A549 (cell line): ENCODE data around the gene OTOG. TPM values are rescaled to one million over a fixed set of nuclear protein-coding genes. Genes with fewer than 3 reads are reported as not detected.

ENCODE experiments used
- ATAC-seq, 2 experiments: fragments of 200-7000 bp in 1 of 2; fragments of >200 bp in 1 of 2; cut with Nextera tagmentation in 1 of 2; cut with Tn5 transposase in 1 of 2; 3 replicates each; pipeline versions ENCODE4 v1.8.0 to v1.9.1; 2018 to 2020; ENCODE audit warnings: mild to moderate bottlenecking in 1 of 2, moderate library complexity in 1 of 2
- CTCF ChIA-PET: fragments of 300-600 bp; sonication (Branson Sonifier 250); formaldehyde crosslinking; extraction: SDS; loops from one replicate; lab custom pipeline; 2021; ENCODE audit warnings: antibody characterized with exemption, inconsistent platforms; lab: Yijun Ruan, JAX
- POLR2A ChIA-PET: fragments of 350-600 bp; formaldehyde crosslinking; extraction: SDS; loops from one replicate; lab custom pipeline; 2021; ENCODE audit warnings: antibody characterized with exemption, inconsistent platforms; lab: Yijun Ruan, JAX
- DNase-seq, 2 experiments: peaks; one replicate each; pipeline versions ENCODE4 v3.0.0 to v3.0.0-alpha.2; 2011 to 2016; ENCODE audit warnings: low read depth in 1 of 2, low spot score in 1 of 2
- FAIRE-seq: peaks from 2 replicates; lab custom pipeline; 2011; peaks lifted over from hg19 to GRCh38; lab: Jason Lieb, UNC
- H3K27ac ChIP-seq, 2 experiments: fragments of >200 bp; sonication (Bioruptor Twin); formaldehyde crosslinking; 3 replicates each; pipeline ENCODE4 v1.5.1; 2016 to 2017
- H3K4me1 ChIP-seq: fragments of >200 bp; sonication (Bioruptor Twin); formaldehyde crosslinking; 3 replicates; pipeline ENCODE4 v1.6.1; 2016
- H3K4me2 ChIP-seq: fragments of >200 bp; sonication (Bioruptor Twin); formaldehyde crosslinking; 3 replicates; pipeline ENCODE4 v1.6.1; 2016
- H3K4me3 ChIP-seq: fragments of >200 bp; sonication (Bioruptor Twin); formaldehyde crosslinking; 3 replicates; pipeline ENCODE4 v1.5.1; 2016
- H3K9me3 ChIP-seq: fragments of >200 bp; sonication (Bioruptor Twin); formaldehyde crosslinking; 3 replicates; pipeline ENCODE4 v1.6.1; 2016
- BHLHE40 ChIP-seq: IDR thresholded peaks from 2 replicates; pipeline ENCODE4 v1.6.1; 2012; ENCODE audit warnings: low read depth, low read length, inconsistent platforms
- CHD2 ChIP-seq: fragments of 150-350 bp; IDR thresholded peaks from 2 replicates; pipeline ENCODE4 v1.6.1; 2014; ENCODE audit warnings: low read length; ENCODE audit not compliant: partially characterized antibody
- EHF ChIP-seq: fragments of 250-450 bp; sonication (Bioruptor Pico); IDR thresholded peaks from 2 replicates; pipeline ENCODE4 v1.5.0; 2020; ENCODE audit warnings: mild to moderate bottlenecking
- EHMT2 ChIP-seq: fragments of 200-600 bp; sonication (generic); IDR thresholded peaks from 2 replicates; pipeline ENCODE4 v1.6.1; 2016; ENCODE audit warnings: antibody characterized with exemption, low read depth, mild to moderate bottlenecking, moderate library complexity
- ELK1 ChIP-seq: fragments of 150-350 bp; IDR thresholded peaks from 2 replicates; pipeline ENCODE4 v1.6.1; 2014; ENCODE audit warnings: low read depth, mild to moderate bottlenecking, low read length
- EP300 ChIP-seq, 2 experiments: fragments of >200 bp; sonication (Bioruptor Twin); formaldehyde crosslinking; IDR thresholded peaks; 2 replicates in 1 of 2; 3 replicates in 1 of 2; pipeline ENCODE4 v1.6.1; 2016 to 2017
- ESRRA ChIP-seq: fragments of 150-350 bp; IDR thresholded peaks from 2 replicates; pipeline ENCODE4 v1.6.1; 2014; ENCODE audit warnings: mild to moderate bottlenecking, low read length, borderline replicate concordance
- FOSB ChIP-seq: fragments of 250-450 bp; sonication (Bioruptor Pico); IDR thresholded peaks from 2 replicates; pipeline ENCODE4 v1.5.0; 2020; ENCODE audit warnings: mild to moderate bottlenecking, moderate library complexity
- FOSL2 ChIP-seq, 2 experiments: fragments of 450-650 bp in 1 of 2; fragments of >200 bp in 1 of 2; sonication (Bioruptor Twin) in 1 of 2; formaldehyde crosslinking; IDR thresholded peaks; 2 replicates each; pipeline versions ENCODE4 v1.5.0 to v1.6.1; 2016 to 2020; ENCODE audit warnings: mild to moderate bottlenecking in 1 of 2, moderate library complexity in 1 of 2
- FOXS1 ChIP-seq: fragments of 250-450 bp; sonication (Bioruptor Pico); IDR thresholded peaks from 2 replicates; pipeline ENCODE4 v1.5.0; 2020; ENCODE audit warnings: mild to moderate bottlenecking, moderate library complexity
- HDAC2 ChIP-seq: fragments of 200-600 bp; sonication (generic); IDR thresholded peaks from 2 replicates; pipeline ENCODE4 v1.6.1; 2016
- HEYL ChIP-seq: fragments of 250-450 bp; sonication (Bioruptor Pico); IDR thresholded peaks from 2 replicates; pipeline ENCODE4 v1.8.0; 2021; ENCODE audit warnings: mild to moderate bottlenecking, moderate library complexity
- HMGXB4 ChIP-seq: fragments of 250-450 bp; sonication (Bioruptor Pico); IDR thresholded peaks from 2 replicates; pipeline ENCODE4 v1.5.0; 2021; ENCODE audit warnings: mild to moderate bottlenecking, moderate library complexity, borderline replicate concordance
- NPAS2 ChIP-seq: fragments of 250-450 bp; sonication (Bioruptor Pico); IDR thresholded peaks from 2 replicates; pipeline ENCODE4 v1.8.0; 2022; ENCODE audit warnings: mild to moderate bottlenecking, moderate library complexity, borderline replicate concordance
- PHF8 ChIP-seq: fragments of 200-600 bp; sonication (generic); IDR thresholded peaks from 2 replicates; pipeline ENCODE4 v1.6.1; 2016; ENCODE audit warnings: low read depth, mild to moderate bottlenecking, antibody characterized with exemption, moderate library complexity, borderline replicate concordance
- POLR2AphosphoS2 ChIP-seq: conservative IDR thresholded peaks from 2 replicates; pipeline ENCODE4 v1.6.1; 2012; ENCODE audit warnings: low read length, improper control_type of control experiment, inconsistent platforms
- RAD21 ChIP-seq, 2 experiments: fragments of >200 bp in 1 of 2; sonication (Bioruptor Twin) in 1 of 2; formaldehyde crosslinking in 1 of 2; IDR thresholded peaks in 1 of 2; conservative IDR thresholded peaks in 1 of 2; 2 replicates in 1 of 2; 3 replicates in 1 of 2; pipeline ENCODE4 v1.6.1; 2012 to 2018; ENCODE audit warnings: inconsistent platforms in 1 of 2
- RCOR1 ChIP-seq: fragments of 150-350 bp; IDR thresholded peaks from 2 replicates; pipeline ENCODE4 v1.6.1; 2014; ENCODE audit warnings: antibody characterized with exemption, low read length, low read depth
- RNF2 ChIP-seq: fragments of 200-600 bp; sonication (generic); IDR thresholded peaks from 2 replicates; pipeline ENCODE4 v1.6.1; 2016; ENCODE audit warnings: low read depth, mild to moderate bottlenecking, antibody characterized with exemption, moderate library complexity, borderline replicate concordance
- SMC3 ChIP-seq: fragments of >200 bp; sonication (Bioruptor Twin); formaldehyde crosslinking; IDR thresholded peaks from 3 replicates; pipeline ENCODE4 v1.6.1; 2018; ENCODE audit warnings: inconsistent platforms
- ZC3H11A ChIP-seq: fragments of 450-650 bp; IDR thresholded peaks from 2 replicates; pipeline ENCODE4 v1.6.1; 2014; ENCODE audit warnings: antibody characterized with exemption, mild to moderate bottlenecking
- WGBS: methylation state at CpG from one replicate; pipeline ENCODE4 v1.1.6; 2017; ENCODE audit errors: missing lambda C conversion rate; 5-methylcytosine and 5-hydroxymethylcytosine counted together
- polyA plus RNA-seq, 4 experiments: library from polyadenylated mRNA; depleted of rRNA in 3 of 4; stranded (reverse); fragments of >200 nt; fragmentation: RNase III in 1 of 4; extraction: RNeasy Plus Mini Kit Qiagen cat#74134 plus additional on column Dnase treatment in 1 of 4; gene quantifications; 2 replicates in 3 of 4; 3 replicates in 1 of 4; pipeline ENCODE4 v1.2.3, GENCODE V29; 2011 to 2017

Gene OTOG
- polyA plus RNA-seq, 2 of the 4 experiments (the other 2 are of a cell fraction) = not detected

GRCh38 chr11:17646451-17647145 lies 99.5 kb downstream of the OTOG start:
- POLR2A ChIA-PET = no interaction called here
- peaks cover 8% of the 10 kb centered on the region; the same call in 2 of the 3 replicates for H3K9me3 ChIP-seq
- FAIRE-seq = no peak
- TF ChIP-seq NPAS2 (CRISPR knock-in tag) = no peak
- TF ChIP-seq PHF8 = no peak
- no peak for TF ChIP-seq HDAC2
- no peak for TF ChIP-seq EHF (CRISPR knock-in tag)
- no peak for TF ChIP-seq ELK1
- TF ChIP-seq EP300 (IDR thresholded peaks at IDR 0.05) = no peak
- TF ChIP-seq CHD2 = no peak
- TF ChIP-seq RNF2 = no peak
- TF ChIP-seq FOSL2 (IDR thresholded peaks at IDR 0.05) = no peak
- no peak for TF ChIP-seq FOSL2 (CRISPR knock-in tag; IDR thresholded peaks at IDR 0.05)
- no peak for TF ChIP-seq HMGXB4 (CRISPR knock-in tag)
- TF ChIP-seq RCOR1 = no peak
- no peak for TF ChIP-seq FOXS1 (CRISPR knock-in tag)
- no peak for TF ChIP-seq EHMT2
- no peak for TF ChIP-seq ESRRA
- TF ChIP-seq HEYL (CRISPR knock-in tag) = no peak
- TF ChIP-seq, all 56 proteins: peak for 0
- no peak overlapping the region for H3K4me2 ChIP-seq
- no peaks in the 10 kb centered on the region for H3K4me1 ChIP-seq
- no peak for ATAC-seq
- CTCF ChIA-PET = no interaction called here
- no peak overlapping the region for H3K27ac ChIP-seq
- H3K4me3 ChIP-seq = no peak overlapping the region
- no peak for DNase-seq
- WGBS = 16% methylated on average over 7 of the region's 8 CpGs

- no peak for TF ChIP-seq HDAC2
- TF ChIP-seq ESRRA = no peak
- no peak for TF ChIP-seq FOSB (CRISPR knock-in tag)
- TF ChIP-seq RAD21 (conservative IDR thresholded peaks at IDR 0.05 in 1 of 2, IDR thresholded peaks at IDR 0.05 in 1 of 2) = no peak
- no peak for TF ChIP-seq RCOR1
- TF ChIP-seq SMC3 = no peak
- TF ChIP-seq, all 56 proteins: peak for 0
- ATAC-seq (no peak), DNase-seq (no peak), FAIRE-seq (no peak)
- Histone ChIP-seq H3K9me3 (peaks cover 8% of the 10 kb centered on the region; the same call in 2 of the 3 replicates), H3K27ac (no peak overlapping the region), H3K4me3 (no peak overlapping the region), H3K4me2 (no peak overlapping the region), H3K4me1 (no peaks in the 10 kb centered on the region)
- CTCF ChIA-PET = no interaction called here
- WGBS = 36% methylated on average over 4 of the region's 4 CpGs
- POLR2A ChIA-PET = no interaction called here
Measured at GRCh38 chr11:17648528-17648927, 101.5 kb downstream of the OTOG start.

- CTCF ChIA-PET = no interaction called here
- TF ChIP-seq NPAS2 (CRISPR knock-in tag) (no peak), BHLHE40 (no peak), ZC3H11A (no peak), CHD2 (no peak), POLR2AphosphoS2 (no peak)
- Histone ChIP-seq H3K4me2 (no peak overlapping the region), H3K4me1 (no peaks in the 10 kb centered on the region), H3K9me3 (peaks cover 8% of the 10 kb centered on the region), H3K27ac (no peak overlapping the region), H3K4me3 (no peak overlapping the region)
- POLR2A ChIA-PET = no interaction called here
- WGBS = 26% methylated on average over 6 of the region's 6 CpGs
- no peak for FAIRE-seq
- no peak for DNase-seq
- no peak for ATAC-seq
Measured at GRCh38 chr11:17649261-17649660, 102.2 kb downstream of the OTOG start.
